ENCODE measurements around the gene FBLN2.

Gene FBLN2

DNA sequence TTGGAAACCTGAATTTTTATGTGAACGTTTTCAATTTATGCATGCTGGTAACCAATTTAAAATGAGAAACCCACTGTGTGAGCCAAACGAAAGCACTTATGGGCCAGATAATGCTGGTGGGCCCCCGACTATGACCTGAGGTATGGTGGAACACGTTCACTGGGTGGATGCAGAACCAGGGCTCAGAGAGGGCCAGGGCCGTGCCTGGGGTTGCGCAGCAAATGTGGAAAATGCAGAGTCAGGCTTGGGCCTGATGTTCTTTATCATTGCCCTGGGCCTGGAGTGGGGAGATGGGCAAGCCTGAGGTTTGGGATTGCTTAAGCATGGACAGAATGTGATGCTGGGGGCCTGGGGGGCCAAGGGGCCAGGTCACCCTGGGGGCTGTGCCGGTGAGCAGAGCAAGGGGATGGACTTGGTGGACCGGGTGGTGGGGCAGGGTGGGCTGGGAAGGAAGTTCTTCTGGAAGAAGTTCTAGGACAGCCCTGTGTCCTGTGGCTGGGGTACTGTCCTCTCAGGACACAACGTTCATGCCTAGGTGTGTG is 17.9 kb downstream of the FBLN2 start:
- no peaks in the 10 kb centered on the region for H3K27me3 ChIP-seq (ENCODE audit: control insufficient read depth in 3 of 3, insufficient read depth in 3 of 3, low read depth in 1 of 3, low read length in 3 of 3)
- no peak overlapping the region for H4K91ac ChIP-seq (ENCODE audit: low read depth, low read length, poor library complexity)
- peaks cover 22 to 25% of the 10 kb centered on the region in 2 donors for H3K4me1 ChIP-seq (ENCODE audit: control insufficient read depth in 2 of 2, insufficient read depth in 1 of 2, low read depth in 1 of 2, low read length in 2 of 2)
- H2BK5ac ChIP-seq (ENCODE audit: low read length), result peak overlapping the region; percentile 48
- peak overlapping the region; percentile 72 for H2BK15ac ChIP-seq (ENCODE audit: low read length)
- H3K23ac ChIP-seq (ENCODE audit: low read depth, low read length, poor library complexity), result no peak overlapping the region
- H3K36me3 ChIP-seq (replicated peaks in 1 of 2; ENCODE audit: control insufficient read depth in 2 of 2, insufficient read depth in 2 of 2, low read length in 2 of 2), result no peaks in the 10 kb centered on the region
- H2BK120ac ChIP-seq (ENCODE audit: low read depth, low read length), result no peak overlapping the region
- peak overlapping the region; percentile 47 for H3K14ac ChIP-seq (ENCODE audit: low read length)
- no CpG with 5 or more reads among the region's 9 CpGs for WGBS, 2 donors (ENCODE audit: extremely low coverage in 2 of 2, insufficient read length in 2 of 2, insufficient replicate concordance in 1 of 2)
- H3K18ac ChIP-seq (ENCODE audit: low read length), result peak overlapping the region; percentile 12
- H3K9me3 ChIP-seq (replicated peaks in 1 of 2; ENCODE audit: control insufficient read depth in 2 of 2, insufficient read depth in 1 of 2, low read depth in 1 of 2, low read length in 2 of 2), result no peaks in the 10 kb centered on the region
- no peak overlapping the region for H3K4me2 ChIP-seq (ENCODE audit: insufficient read depth, low read length, poor library complexity, severe bottlenecking)
- no peak overlapping the region for H3K4ac ChIP-seq (ENCODE audit: low read length)
- H3K27ac ChIP-seq (replicated peaks; ENCODE audit: low read length), result no peak overlapping the region
- H2AFZ ChIP-seq (ENCODE audit: low read length), result no peak overlapping the region
- H3K9ac ChIP-seq (ENCODE audit: low read depth, low read length, poor library complexity), result no peak overlapping the region
- H3K79me1 ChIP-seq (ENCODE audit: low read depth, low read length), result no peaks in the 10 kb centered on the region
- peak overlapping the region; percentile 1 for H2AK5ac ChIP-seq (ENCODE audit: low read depth, low read length)
- H2BK12ac ChIP-seq (ENCODE audit: low read length), result no peak overlapping the region
- no peak overlapping the region for H4K8ac ChIP-seq (ENCODE audit: low read depth, low read length)
- no peak overlapping the region for H3K4me3 ChIP-seq (ENCODE audit: low read length in 2 of 2)
- DNase-seq (ENCODE audit: low spot score), result no peak

DNA sequence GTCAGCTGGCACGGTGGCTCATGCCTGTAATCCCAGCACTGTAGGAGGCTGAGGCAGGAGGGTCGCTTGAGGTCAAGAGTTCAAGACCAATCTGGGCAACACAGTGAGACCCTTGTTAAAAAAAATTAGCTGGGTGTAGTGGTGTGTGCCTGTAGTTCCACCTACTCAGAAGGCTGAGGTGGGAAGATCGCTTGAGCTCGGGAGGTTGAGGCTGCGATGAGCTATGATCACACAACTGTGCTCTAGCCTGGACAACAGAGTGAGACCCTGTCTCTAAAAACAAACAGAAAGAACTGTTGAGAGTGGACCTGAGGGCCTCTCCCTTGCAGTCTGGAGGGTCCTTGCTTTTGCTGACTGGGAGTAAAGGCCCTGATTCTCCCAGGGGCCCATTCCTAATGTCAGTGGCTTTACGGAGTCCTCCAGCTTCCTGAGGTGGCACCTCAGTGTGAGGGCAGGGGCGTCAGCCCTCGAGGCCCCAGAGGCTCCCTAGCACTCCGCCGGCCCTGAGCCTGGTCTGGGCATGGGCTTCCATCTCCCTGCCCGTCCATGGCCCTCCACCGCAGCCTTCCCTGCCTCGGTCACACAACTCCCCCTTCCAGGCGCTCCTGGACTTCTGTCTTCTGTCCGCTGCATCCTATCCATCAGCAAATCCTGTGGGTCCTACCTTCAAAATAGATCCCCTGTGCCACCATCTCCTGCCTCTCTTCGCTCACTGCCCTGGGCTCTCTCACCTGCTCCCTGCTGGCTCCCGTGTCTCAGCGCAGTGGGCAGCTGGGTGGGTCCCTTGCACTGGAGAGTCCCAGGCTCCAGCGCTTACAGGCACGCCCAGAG is 19.0 kb downstream of the FBLN2 start:
- DNase-seq (ENCODE audit: low spot score), result no peak
- H2AFZ ChIP-seq (ENCODE audit: low read length), result no peak overlapping the region

DNA sequence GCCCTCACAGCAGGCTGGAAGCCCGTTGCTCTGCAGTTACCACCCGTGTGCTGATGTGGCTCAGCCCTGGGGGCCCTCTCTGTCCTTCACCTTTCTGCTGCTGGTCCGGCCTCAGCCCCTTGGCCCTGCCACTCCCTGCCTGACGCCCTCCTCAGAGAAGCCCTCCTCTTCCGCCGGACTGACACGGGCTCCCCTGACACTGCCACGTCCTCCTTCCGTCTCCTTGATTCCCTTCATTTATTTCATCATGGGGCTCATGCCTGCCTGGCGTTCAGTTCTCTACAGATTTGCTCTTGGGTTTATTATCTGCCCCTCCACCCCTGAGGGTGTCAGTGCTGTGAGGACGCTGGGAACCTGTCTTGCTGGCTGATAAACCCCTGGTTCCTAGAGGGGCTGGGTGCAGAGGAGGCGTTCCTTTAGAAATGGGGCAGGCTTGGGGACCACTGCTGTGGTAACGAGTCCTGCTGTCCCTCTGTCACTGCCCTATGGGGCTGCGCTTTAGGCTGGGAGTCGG is 19.6 kb downstream of the FBLN2 start:
- H3K36me3 ChIP-seq (replicated peaks in 1 of 2; ENCODE audit: control insufficient read depth in 2 of 2, insufficient read depth in 2 of 2, low read length in 2 of 2), result no peaks in the 10 kb centered on the region
- H2BK120ac ChIP-seq (ENCODE audit: low read depth, low read length), result no peak overlapping the region
- peak overlapping the region; percentile 71 for H3K18ac ChIP-seq (ENCODE audit: low read length)
- H3K4me3 ChIP-seq (ENCODE audit: low read length in 2 of 2), result no peak overlapping the region
- no peak overlapping the region for H3K27ac ChIP-seq (replicated peaks; ENCODE audit: low read length)
- peak overlapping the region; percentile 98 for H2AK5ac ChIP-seq (ENCODE audit: low read depth, low read length)
- H2BK12ac ChIP-seq (ENCODE audit: low read length), result peak overlapping the region; percentile 46
- no peak overlapping the region for H4K91ac ChIP-seq (ENCODE audit: low read depth, low read length, poor library complexity)
- no peak overlapping the region for H3K9ac ChIP-seq (ENCODE audit: low read depth, low read length, poor library complexity)
- WGBS, 2 donors (ENCODE audit: extremely low coverage in 2 of 2, insufficient read length in 2 of 2, insufficient replicate concordance in 1 of 2), result no CpG with 5 or more reads among the region's 15 CpGs
- H2BK5ac ChIP-seq (ENCODE audit: low read length), result no peak overlapping the region
- H3K79me1 ChIP-seq (ENCODE audit: low read depth, low read length), result no peaks in the 10 kb centered on the region
- H3K4ac ChIP-seq (ENCODE audit: low read length), result no peak overlapping the region
- H3K4me2 ChIP-seq (ENCODE audit: insufficient read depth, low read length, poor library complexity, severe bottlenecking), result no peak overlapping the region
- H2AFZ ChIP-seq (ENCODE audit: low read length), result no peak overlapping the region
- H3K14ac ChIP-seq (ENCODE audit: low read length), result peak overlapping the region; percentile 94
- H2BK15ac ChIP-seq (ENCODE audit: low read length), result peak overlapping the region; percentile 71
- H3K27me3 ChIP-seq (ENCODE audit: control insufficient read depth in 3 of 3, insufficient read depth in 3 of 3, low read depth in 1 of 3, low read length in 3 of 3), result no peaks in the 10 kb centered on the region
- H3K9me3 ChIP-seq (replicated peaks in 1 of 2; ENCODE audit: control insufficient read depth in 2 of 2, insufficient read depth in 1 of 2, low read depth in 1 of 2, low read length in 2 of 2), result no peaks in the 10 kb centered on the region
- no peak for DNase-seq (ENCODE audit: low spot score)
- H4K8ac ChIP-seq (ENCODE audit: low read depth, low read length), result no peak overlapping the region
- peak overlapping the region; percentile 80 for H3K23ac ChIP-seq (ENCODE audit: low read depth, low read length, poor library complexity)
- peaks cover 20 to 22% of the 10 kb centered on the region in 2 donors for H3K4me1 ChIP-seq (ENCODE audit: control insufficient read depth in 2 of 2, insufficient read depth in 1 of 2, low read depth in 1 of 2, low read length in 2 of 2)

More for the DNA sequence above, 19.0 kb downstream of the FBLN2 start:
- Histone ChIP-seq H3K27ac (replicated peaks; ENCODE audit: low read length) (no peak overlapping the region), H3K4me2 (ENCODE audit: insufficient read depth, low read length, poor library complexity, severe bottlenecking) (no peak overlapping the region), H2BK5ac (ENCODE audit: low read length) (no peak overlapping the region), H3K79me1 (ENCODE audit: low read depth, low read length) (no peaks in the 10 kb centered on the region), H2BK120ac (ENCODE audit: low read depth, low read length) (no peak overlapping the region), H3K4ac (ENCODE audit: low read length) (no peak overlapping the region), H3K18ac (ENCODE audit: low read length) (peak overlapping the region; percentile 59), H2BK15ac (ENCODE audit: low read length) (peak overlapping the region; percentile 71), H2AK5ac (ENCODE audit: low read depth, low read length) (peak overlapping the region; percentile 81), H3K36me3 (replicated peaks in 1 of 2; ENCODE audit: control insufficient read depth in 2 of 2, insufficient read depth in 2 of 2, low read length in 2 of 2) (no peaks in the 10 kb centered on the region), H3K27me3 (ENCODE audit: control insufficient read depth in 3 of 3, insufficient read depth in 3 of 3, low read depth in 1 of 3, low read length in 3 of 3) (no peaks in the 10 kb centered on the region), H3K14ac (ENCODE audit: low read length) (peak overlapping the region; percentile 38), H3K4me1 (ENCODE audit: control insufficient read depth in 2 of 2, insufficient read depth in 1 of 2, low read depth in 1 of 2, low read length in 2 of 2) (peaks cover 22 to 25% of the 10 kb centered on the region in 2 donors), H3K23ac (ENCODE audit: low read depth, low read length, poor library complexity) (peak overlapping the region; percentile 65), H4K91ac (ENCODE audit: low read depth, low read length, poor library complexity) (no peak overlapping the region), H4K8ac (ENCODE audit: low read depth, low read length) (no peak overlapping the region), H3K9me3 (replicated peaks in 1 of 2; ENCODE audit: control insufficient read depth in 2 of 2, insufficient read depth in 1 of 2, low read depth in 1 of 2, low read length in 2 of 2) (no peaks in the 10 kb centered on the region), H3K4me3 (ENCODE audit: low read length in 2 of 2) (no peak overlapping the region), H3K9ac (ENCODE audit: low read depth, low read length, poor library complexity) (no peak overlapping the region), H2BK12ac (ENCODE audit: low read length) (peak overlapping the region; percentile 46)
- no CpG with 5 or more reads among the region's 20 CpGs for WGBS, 2 donors (ENCODE audit: extremely low coverage in 2 of 2, insufficient read length in 2 of 2, insufficient replicate concordance in 1 of 2)

DNA sequence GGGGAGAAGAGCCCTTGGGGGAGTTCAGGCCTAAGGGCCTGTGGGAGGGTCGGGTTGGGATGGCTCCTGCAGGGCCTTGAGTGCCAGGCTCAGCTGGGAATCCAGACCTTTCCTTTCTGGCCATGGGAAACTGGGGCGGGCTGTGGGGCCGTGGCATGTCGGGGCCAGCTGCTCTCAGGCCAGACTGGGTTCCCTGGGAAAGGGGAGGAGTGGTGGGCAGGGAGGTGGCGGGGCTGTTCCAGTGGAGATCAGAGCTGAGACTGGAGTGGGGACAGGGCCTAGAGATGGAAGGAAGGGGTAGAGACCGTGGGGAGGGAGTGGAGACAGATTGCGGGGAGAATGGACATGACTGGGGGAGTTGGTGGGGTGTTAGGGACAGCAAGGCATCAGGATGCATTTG is 20.3 kb downstream of the FBLN2 start:
- H2AFZ ChIP-seq (ENCODE audit: low read length), result no peak overlapping the region
- no peak overlapping the region for H3K4me3 ChIP-seq (ENCODE audit: low read length in 2 of 2)
- no peaks in the 10 kb centered on the region for H3K36me3 ChIP-seq (replicated peaks in 1 of 2; ENCODE audit: control insufficient read depth in 2 of 2, insufficient read depth in 2 of 2, low read length in 2 of 2)
- no CpG with 5 or more reads among the region's 7 CpGs for WGBS, 2 donors (ENCODE audit: extremely low coverage in 2 of 2, insufficient read length in 2 of 2, insufficient replicate concordance in 1 of 2)
- H3K4me2 ChIP-seq (ENCODE audit: insufficient read depth, low read length, poor library complexity, severe bottlenecking), result no peak overlapping the region
- H4K91ac ChIP-seq (ENCODE audit: low read depth, low read length, poor library complexity), result no peak overlapping the region
- H3K9ac ChIP-seq (ENCODE audit: low read depth, low read length, poor library complexity), result no peak overlapping the region
- no peak overlapping the region for H4K8ac ChIP-seq (ENCODE audit: low read depth, low read length)
- no peaks in the 10 kb centered on the region for H3K27me3 ChIP-seq (ENCODE audit: control insufficient read depth in 3 of 3, insufficient read depth in 3 of 3, low read depth in 1 of 3, low read length in 3 of 3)
- no peaks in the 10 kb centered on the region for H3K79me1 ChIP-seq (ENCODE audit: low read depth, low read length)
- H3K9me3 ChIP-seq (replicated peaks in 1 of 2; ENCODE audit: control insufficient read depth in 2 of 2, insufficient read depth in 1 of 2, low read depth in 1 of 2, low read length in 2 of 2), result no peaks in the 10 kb centered on the region
- H3K4me1 ChIP-seq (ENCODE audit: control insufficient read depth in 2 of 2, insufficient read depth in 1 of 2, low read depth in 1 of 2, low read length in 2 of 2), result peaks cover 25 to 27% of the 10 kb centered on the region in 2 donors
- peak overlapping the region; percentile 98 for H2AK5ac ChIP-seq (ENCODE audit: low read depth, low read length)
- peak overlapping the region; percentile 80 for H3K23ac ChIP-seq (ENCODE audit: low read depth, low read length, poor library complexity)
- H3K4ac ChIP-seq (ENCODE audit: low read length), result no peak overlapping the region
- no peak overlapping the region for H3K27ac ChIP-seq (replicated peaks; ENCODE audit: low read length)
- H3K18ac ChIP-seq (ENCODE audit: low read length), result peak overlapping the region; percentile 71
- H2BK12ac ChIP-seq (ENCODE audit: low read length), result no peak overlapping the region
- DNase-seq (ENCODE audit: low spot score), result no peak
- H3K14ac ChIP-seq (ENCODE audit: low read length), result peak overlapping the region; percentile 94
- H2BK15ac ChIP-seq (ENCODE audit: low read length), result no peak overlapping the region
- H2BK120ac ChIP-seq (ENCODE audit: low read depth, low read length), result peak overlapping the region; percentile 47
- no peak overlapping the region for H2BK5ac ChIP-seq (ENCODE audit: low read length)

All from neuronal stem cell (in vitro differentiated cells).